GM12892 (cell line): ENCODE data around the gene TMEM45A.
"Not testable (repeated sequence)": the region's sequence is repeated elsewhere in the genome, so short reads cannot be mapped to it uniquely, and the experiment has no call there.

Experiments used
- POLR2A ChIP-seq: IDR thresholded peaks from 2 replicates; pipeline ENCODE4 v1.6.1; 2011; ENCODE audit warnings: low read depth, low read length, control low read depth
- POLR2AphosphoS5 ChIP-seq: IDR thresholded peaks from 2 replicates; pipeline ENCODE4 v1.6.1; 2011; ENCODE audit warnings: low read depth, low read length, control low read depth
- TAF1 ChIP-seq: IDR thresholded peaks from 2 replicates; pipeline ENCODE4 v1.6.1; 2011; ENCODE audit warnings: low read depth, mild to moderate bottlenecking, control low read depth, low read length, borderline replicate concordance

DNA sequence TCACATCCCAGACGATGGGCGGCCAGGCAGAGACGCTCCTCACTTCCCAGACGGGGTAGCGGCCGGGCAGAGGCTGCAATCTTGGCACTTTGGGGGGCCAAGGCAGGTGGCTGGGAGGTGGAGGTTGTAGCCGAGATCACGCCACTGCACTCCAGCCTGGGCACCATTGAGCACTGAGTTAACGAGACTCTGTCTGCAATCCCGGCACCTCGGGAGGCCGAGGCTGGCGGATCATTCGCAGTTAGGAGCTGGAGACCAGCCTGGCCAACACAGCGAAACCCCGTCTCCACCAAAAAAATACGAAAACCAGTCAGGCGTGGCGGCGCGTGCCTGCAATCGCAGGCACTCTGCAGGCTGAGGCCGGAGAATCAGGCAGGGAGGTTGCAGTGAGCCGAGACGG lies 13.9 kb upstream of the TMEM45A start:
- not testable (repeated sequence) for TF ChIP-seq TAF1, POLR2A, POLR2AphosphoS5
